Stimulated activated CD4-positive, alpha-beta T cell treated with anti-CD3 and anti-CD28 coated beads, TNF-alpha, amount 100 ng/mL, for 24 hours (primary cell): ENCODE measurements around the gene ELOA.
"Not testable (repeated sequence)": the region's sequence is repeated elsewhere in the genome, so short reads cannot be mapped to it uniquely, and the experiment has no call there.

Source experiments
- DNase-seq, 3 experiments: peaks; one replicate each; pipeline ENCODE4 v3.0.0-alpha.2; 2020; ENCODE audit warnings: low read depth in 3 of 3

Gene ELOA

DNA sequence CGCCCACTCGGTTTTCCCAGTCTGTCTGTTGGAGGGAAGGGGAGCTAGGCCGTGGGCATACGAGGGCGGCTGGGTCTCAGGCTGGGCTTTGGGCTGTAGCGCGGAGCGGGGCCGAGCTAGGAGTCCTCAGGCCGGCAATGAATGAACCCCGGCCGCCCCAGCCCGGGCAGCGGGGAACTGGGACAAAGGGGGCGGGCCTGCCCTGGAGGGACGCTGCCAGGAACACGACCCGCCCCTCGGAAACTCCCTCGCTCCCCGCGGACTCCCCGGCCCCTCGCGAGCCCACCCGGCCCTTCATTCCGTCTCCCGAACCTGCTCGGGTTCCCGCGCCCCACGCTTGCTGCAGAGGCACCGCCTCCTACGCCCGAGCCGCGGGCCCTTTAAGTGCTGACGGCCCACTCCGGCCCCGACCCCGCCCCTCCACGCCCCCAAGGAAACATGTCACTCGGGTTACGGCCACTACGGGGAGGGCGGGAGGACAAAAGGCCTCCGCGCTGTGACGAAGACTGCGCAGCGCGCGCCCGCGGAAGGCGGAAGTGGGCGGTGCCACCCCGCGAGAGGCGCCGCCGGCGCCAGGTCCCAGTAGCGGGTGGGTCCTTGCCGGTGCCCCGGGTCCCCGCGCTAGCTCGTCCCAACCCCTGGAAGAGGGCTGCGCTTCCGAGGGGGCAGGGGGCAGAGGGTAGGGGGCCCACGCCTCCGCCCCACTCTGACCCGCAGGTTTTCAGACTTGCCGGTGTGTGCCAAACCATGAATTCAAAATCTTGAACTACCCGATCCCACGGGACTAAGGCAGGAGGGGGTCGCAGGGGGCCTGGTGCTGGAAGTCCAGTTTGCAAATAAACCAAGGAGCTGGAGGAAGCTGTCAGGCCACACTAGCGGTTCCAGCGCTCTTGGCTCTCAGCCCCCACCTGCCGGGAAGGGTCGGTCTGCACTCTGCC lies 57.4 kb downstream of the ELOA start, which contains the start of gene GALE:
TSS of gene GALE (minus strand) at position 355 of the 938 bp plus-strand sequence. CDS start 1,747 bp downstream, outside the sequence.
- peak; percentile 95 to 99 (median 98) for DNase-seq

DNA sequence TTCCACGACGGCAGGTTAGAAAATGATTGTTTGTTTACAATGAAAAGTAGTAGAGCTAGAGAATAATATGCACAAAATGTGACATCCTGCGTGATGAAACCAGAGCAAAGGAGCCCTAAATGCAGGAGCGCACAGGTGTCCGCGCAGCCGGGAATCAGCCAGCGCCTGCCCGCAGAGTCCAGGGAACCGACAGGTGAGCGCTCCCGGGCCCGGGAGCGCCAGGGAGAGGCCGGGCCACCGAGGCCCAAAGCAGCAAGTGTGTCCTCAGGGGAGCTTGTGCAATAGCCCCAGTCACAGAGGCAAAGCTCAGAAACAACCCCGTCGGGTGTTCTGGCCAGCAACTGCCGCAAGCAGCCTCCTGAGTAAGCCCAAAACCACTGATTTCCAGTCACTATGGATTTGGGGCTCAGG lies 58.1 kb downstream of the ELOA start:
- no peak for DNase-seq

DNA sequence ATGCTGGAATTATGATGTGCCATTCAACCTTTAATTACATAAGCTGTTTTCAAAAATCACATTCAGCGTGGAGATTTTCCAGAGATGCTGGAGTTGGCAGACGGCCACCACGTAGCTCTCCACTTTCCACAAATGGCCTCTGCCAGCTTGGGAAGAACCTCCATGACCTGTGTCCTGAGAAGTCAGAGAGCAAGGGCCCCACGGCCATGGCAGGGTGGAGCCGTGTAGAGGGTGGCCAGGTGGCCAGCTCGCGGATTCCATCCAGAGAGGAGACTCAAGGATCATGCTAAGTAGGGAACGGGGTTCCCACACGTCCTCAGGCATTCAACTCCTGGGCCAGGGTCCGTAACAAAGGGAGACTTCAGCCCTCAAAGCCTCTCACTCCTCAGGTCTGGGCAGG lies 58.6 kb downstream of the ELOA start:
- DNase-seq: no peak

DNA sequence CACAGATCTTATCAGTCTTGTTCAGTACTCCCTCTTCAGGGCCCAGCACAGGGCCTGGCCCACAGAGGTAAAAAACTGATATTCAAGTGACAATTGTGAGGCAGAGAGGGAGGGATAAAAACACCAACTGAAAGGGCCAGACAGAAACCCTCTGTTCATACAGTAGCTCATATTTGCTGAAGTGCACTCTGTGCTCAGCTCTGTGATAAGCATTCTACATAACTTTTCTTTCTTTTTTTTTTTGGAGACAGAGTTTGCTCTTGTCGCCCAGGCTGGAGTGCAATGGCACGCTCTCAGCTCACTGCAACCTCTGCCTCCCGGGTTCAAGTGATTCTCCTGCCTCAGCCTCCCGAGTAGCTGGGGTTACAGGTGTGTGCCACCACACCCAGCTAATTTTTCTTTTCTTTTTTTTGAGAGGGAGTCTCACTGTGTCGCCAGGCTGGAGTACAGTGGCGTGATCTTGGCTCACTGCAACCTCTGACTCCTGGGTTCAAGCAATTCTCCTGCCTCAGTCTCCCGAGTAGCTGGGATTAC lies 59.6 kb downstream of the ELOA start:
- DNase-seq: not testable (repeated sequence)

DNA sequence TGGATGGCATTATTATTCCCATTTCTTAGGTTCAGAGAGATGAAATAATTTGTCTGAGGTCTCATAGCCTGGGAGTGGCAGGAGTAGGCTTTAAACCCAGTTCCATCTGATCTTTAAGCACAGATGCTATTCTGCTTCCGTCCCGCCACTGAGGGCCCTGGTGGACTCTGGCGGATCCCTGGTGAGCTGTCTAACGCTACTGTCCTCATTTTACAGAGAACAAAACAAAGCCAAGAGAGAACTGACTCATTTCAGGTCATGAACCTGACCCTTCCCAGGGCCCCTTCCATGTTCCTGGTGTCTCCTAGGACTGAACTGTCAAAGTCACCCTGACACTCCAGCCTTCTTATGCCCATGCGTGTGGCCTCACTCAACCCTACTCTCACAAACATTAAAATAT lies 60.4 kb downstream of the ELOA start:
- DNase-seq: no peak

DNA sequence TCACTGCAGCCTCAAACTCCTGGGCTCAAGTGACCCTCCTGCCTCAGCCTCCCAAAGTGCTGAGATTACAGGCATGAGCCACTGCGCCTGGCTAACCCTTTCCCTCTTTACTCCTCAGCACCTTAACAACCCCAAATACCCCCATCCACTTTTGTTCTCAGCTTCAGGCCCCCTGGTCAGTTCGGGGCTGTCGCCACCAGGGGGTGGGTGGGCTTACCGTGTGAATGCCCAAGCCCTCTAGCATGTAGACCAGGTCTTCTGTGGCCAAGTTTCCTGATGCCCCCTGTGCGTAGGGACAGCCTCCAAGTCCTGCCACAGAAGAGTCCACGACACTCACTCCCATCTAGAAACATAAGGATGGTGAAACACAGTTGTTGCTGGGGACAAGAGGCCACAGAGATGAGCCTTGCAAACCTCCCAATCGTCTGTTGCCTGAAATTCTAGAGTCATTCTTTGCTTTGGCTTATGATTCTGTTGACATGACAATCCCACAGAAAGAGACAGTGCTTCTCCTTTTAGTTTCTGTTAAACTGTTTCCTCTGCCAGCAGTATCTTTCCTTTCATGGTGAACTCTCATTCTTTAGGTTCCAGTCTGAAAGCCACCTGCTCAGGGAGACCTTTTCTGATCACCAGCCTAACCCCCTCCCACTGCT lies 61.0 kb downstream of the ELOA start:
- no peak for DNase-seq

DNA sequence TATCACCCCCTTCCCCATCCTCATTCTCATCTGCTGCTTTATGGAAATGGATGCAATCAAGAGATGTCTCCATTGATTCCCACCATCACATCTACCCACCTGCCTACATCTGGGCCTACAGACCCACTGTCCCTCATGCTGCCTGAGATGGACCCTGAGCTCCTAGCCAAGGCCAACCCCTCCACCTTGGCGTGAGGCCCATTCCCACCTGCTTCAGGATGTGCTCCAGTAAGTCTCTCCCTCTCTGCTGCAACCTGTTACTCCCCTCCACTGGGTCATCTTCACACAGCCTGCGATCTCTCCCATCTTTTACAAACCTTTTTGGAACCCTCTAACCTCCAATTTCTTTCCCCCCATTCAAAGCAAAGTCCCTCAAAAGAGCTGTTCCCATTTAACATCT lies 61.8 kb downstream of the ELOA start:
- DNase-seq: no peak

DNA sequence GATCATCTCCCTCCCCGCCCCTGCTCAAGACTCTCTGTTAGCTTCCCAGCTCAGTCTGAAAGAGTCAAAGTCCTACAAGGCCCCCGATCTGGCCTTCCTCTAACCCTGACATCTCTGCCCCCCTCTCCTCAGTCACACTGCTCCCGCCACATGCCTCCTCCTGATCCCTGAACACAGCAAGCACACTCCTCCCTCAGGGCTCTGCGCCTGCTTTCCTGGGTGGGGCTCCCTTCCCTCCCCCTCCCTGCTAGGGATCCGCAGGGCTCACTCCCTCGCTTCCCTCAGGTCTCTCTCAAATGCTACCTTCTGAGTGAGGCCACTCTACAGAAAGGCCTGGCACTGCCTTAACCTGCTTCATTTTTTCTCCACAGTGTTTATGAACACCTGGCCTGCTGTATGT lies 63.0 kb downstream of the ELOA start:
- no peak for DNase-seq

DNA sequence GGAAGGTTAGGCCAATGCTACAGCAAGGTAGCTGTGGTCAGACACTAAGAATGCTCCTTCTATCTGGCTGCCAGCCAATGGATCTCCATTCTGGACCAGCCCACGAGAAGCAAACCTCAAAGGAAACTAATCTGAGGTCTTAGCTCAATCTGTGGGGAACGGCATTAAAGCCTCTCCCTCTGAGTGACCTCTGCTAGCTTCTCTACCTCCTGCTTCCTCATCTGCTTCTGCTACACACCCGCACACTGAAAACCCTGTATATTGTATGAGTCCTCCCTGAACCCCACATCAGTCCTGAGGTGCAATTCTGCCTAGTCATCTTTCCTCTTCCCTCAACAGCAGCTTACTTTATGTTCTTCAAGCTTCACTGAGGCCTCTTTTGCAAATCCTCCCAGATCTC lies 64.2 kb downstream of the ELOA start:
- DNase-seq: no peak

DNA sequence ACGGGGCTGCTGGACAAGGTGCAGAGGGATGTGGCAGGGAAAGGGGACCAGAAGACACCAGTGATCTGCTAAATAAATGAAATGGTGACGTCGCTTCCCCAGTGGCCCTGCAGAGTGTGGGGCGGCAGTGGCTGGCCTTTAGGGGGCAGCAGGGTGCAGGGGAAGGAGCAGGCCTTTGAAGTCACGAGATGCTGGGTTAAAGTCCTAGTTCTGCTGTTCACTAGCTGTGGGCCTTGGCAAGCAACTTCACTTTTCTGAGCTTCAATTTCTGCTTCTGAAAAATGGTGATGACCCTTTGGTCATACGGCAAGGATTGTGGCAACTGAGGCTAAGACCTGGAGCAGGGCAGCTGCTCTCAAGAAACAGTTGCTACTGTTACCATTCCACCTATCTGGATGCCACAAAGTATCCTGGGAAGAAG lies 66.5 kb downstream of the ELOA start:
- DNase-seq: peak; percentile 66 to 74 (median 71)

DNA sequence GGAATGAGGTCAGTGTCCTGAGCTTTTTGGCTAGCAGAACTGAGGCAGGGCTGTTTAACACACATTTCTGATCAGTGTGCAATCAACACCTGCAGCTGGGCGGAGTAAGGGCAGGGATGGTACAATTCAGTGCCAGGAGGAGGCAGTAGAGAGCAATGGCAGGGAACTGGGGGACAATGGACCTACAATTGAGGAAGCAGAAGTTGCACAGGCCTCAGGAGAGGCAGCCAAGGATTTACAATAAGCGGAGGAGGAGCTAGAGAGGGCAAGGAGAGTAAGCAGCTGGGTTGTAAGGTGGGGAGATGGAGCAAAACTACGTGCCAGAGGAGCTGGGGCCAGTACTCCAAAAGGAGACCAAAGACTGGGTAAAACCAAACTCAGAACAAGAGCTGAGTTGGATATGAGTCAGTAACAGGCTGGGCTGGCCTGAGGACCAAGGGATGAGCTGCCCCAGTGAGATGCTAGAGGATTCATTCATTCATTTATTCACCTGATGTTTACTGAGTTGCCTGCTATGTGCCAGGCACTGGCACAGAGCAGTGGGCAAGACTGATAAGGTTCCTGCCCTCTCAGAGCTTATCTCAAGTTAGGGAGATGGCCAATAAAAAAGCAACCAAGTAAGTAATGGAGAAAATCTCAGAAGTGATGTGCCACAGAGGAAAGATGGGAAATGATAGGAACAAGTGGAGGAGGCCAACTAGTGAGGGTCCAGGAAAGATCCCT lies 67.7 kb downstream of the ELOA start:
- peak in 1 of 3 experiments; percentile 46 for DNase-seq
